HL-60 (cell line): ENCODE results near the gene PITX1.

Source experiments
- DNase-seq, 2 experiments: peaks; one replicate each; pipeline ENCODE4 v3.0.0-alpha.2; 2010 to 2020; ENCODE audit warnings: low read depth in 1 of 2, low spot score in 1 of 2
- H3K27ac ChIP-seq: fragments of 250-450 bp; sonication (Bioruptor Pico); replicated peaks from 2 replicates; pipeline ENCODE4 v1.5.1; 2020; ENCODE audit warnings: mild to moderate bottlenecking, moderate library complexity
- H3K27me3 ChIP-seq: fragments of 250-450 bp; sonication (Bioruptor Pico); 2 replicates; pipeline ENCODE4 v1.5.1; 2021; ENCODE audit warnings: mild to moderate bottlenecking, moderate library complexity; ENCODE audit not compliant: insufficient read depth, poor library complexity, severe bottlenecking
- H3K4me3 ChIP-seq: replicated peaks from 2 replicates; pipeline ENCODE4 v1.5.1; 2011; ENCODE audit warnings: mild to moderate bottlenecking, control low read depth, low read length; ENCODE audit not compliant: insufficient read depth
- CTCF ChIP-seq: IDR thresholded peaks from one replicate; pipeline ENCODE4 v1.5.1; 2011; ENCODE audit warnings: low read length, control low read depth, inconsistent platforms; ENCODE audit not compliant: insufficient read depth
- GABPA ChIP-seq: IDR thresholded peaks from 2 replicates; pipeline ENCODE4 v1.6.1; 2012; ENCODE audit warnings: low read depth
- POLR2AphosphoS5 ChIP-seq: IDR thresholded peaks from 2 replicates; pipeline ENCODE4 v1.6.1; 2012; ENCODE audit warnings: low read depth
- REST ChIP-seq: IDR thresholded peaks from 2 replicates; pipeline ENCODE4 v1.6.1; 2012; ENCODE audit warnings: low read depth; ENCODE audit not compliant: insufficient replicate concordance
- SPI1 ChIP-seq: IDR thresholded peaks from 2 replicates; pipeline ENCODE4 v1.6.1; 2012; ENCODE audit warnings: low read depth, mild to moderate bottlenecking, borderline replicate concordance

The PITX1 gene

GRCh38 chr5:135047347-135047695, 13.3 kb upstream of the PITX1 start:
- no peak for TF ChIP-seq GABPA
- TF ChIP-seq SPI1 = no peak
- H3K27ac ChIP-seq = no peak overlapping the region
- H3K4me3 ChIP-seq = no peak overlapping the region
- no peak for DNase-seq
- no peaks in the 10 kb centered on the region for H3K27me3 ChIP-seq

GRCh38 chr5:135046661-135047346, 12.8 kb upstream of the PITX1 start:
- Histone ChIP-seq H3K4me3 (no peak overlapping the region), H3K27me3 (no peaks in the 10 kb centered on the region)

GRCh38 chr5:135045488-135045887, 11.5 kb upstream of the PITX1 start:
- no peak overlapping the region for H3K27ac ChIP-seq
- TF ChIP-seq SPI1 (no peak), GABPA (no peak), POLR2AphosphoS5 (no peak), REST (no peak), CTCF (no peak)
- no peak overlapping the region for H3K4me3 ChIP-seq
- no peak for DNase-seq
- H3K27me3 ChIP-seq = peaks cover 11% of the 10 kb centered on the region

More at GRCh38 chr5:135046661-135047346, 12.8 kb upstream of the PITX1 start:
- no peak for DNase-seq
- no peak for TF ChIP-seq POLR2AphosphoS5
- no peak for TF ChIP-seq CTCF
- TF ChIP-seq GABPA = no peak
- no peak for TF ChIP-seq SPI1
- TF ChIP-seq REST = no peak
- H3K27ac ChIP-seq = no peak overlapping the region

GRCh38 chr5:135042595-135042994, 8.6 kb upstream of the PITX1 start:
- TF ChIP-seq REST (no peak), SPI1 (no peak), GABPA (no peak), POLR2AphosphoS5 (no peak), CTCF (no peak)
- no peak overlapping the region for H3K27ac ChIP-seq
- no peak for DNase-seq
- peaks cover 22% of the 10 kb centered on the region for H3K27me3 ChIP-seq
- H3K4me3 ChIP-seq = no peak overlapping the region
